CD4-positive, alpha-beta T cell treated with Interleukin-2 at 100 ng/mL for 4 hours (primary cell): ENCODE results near the gene CCDC18.
"Not testable (repeated sequence)": the region's sequence is repeated elsewhere in the genome, so short reads cannot be mapped to it uniquely, and the experiment has no call there.

Source experiments
- DNase-seq: peaks from one replicate; pipeline ENCODE4 v3.0.0-alpha.2; 2020; ENCODE audit warnings: low spot score

The CCDC18 gene

DNA sequence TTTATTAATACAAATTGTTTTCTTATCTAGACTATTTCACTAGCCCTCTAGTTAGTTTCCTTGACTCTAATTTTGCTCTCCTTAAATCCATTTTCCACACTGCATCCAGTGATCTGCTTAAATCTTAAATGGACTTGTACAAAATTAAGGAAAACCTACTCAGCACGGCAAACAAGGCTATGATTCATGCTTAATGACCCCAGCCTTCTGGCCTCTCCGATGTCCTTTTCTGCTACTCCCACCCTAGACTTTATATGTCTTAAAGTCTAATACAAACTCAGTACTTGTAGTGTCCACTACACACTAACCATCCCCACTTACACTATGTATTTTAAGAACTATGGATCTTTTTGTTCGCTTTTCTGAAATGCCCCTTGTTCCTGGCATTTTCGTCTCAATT lies 2.5 kb upstream of the CCDC18 start:
- no peak for DNase-seq

- DNase-seq: no peak
Observed at GRCh38 chr1:93178418-93178817, 2.1 kb upstream of the CCDC18 start.

GRCh38 chr1:93179886-93180722 lies 420 bp upstream of the CCDC18 start, which contains the start of gene TMED5:
TMED5 (minus strand) TSS chr1:93180413; CDS start chr1:93180242, 171 bp downstream.
- peak; percentile 97 for DNase-seq

GRCh38 chr1:93186667-93187066 lies 6.1 kb downstream of the CCDC18 start:
- DNase-seq: no peak

DNA sequence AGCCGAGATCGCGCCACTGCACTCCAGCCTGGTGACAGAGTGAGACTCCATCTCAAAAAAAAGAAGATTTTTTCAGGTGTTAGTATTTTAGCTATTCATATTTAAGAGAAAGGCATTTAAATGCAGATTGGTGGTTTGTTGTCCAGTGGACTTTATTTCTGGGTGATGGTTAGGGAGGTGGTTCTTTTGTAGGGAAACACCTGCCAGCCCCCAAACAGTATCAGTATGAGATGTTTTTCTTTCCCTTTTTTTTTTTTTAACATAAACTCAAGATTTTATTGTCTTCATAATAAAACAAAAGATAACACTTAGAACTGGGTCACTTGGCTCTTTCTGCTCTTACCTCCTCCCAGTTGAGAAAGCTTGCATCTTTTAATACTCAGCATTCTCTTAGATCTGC lies 9.9 kb downstream of the CCDC18 start:
- no peak for DNase-seq

DNA sequence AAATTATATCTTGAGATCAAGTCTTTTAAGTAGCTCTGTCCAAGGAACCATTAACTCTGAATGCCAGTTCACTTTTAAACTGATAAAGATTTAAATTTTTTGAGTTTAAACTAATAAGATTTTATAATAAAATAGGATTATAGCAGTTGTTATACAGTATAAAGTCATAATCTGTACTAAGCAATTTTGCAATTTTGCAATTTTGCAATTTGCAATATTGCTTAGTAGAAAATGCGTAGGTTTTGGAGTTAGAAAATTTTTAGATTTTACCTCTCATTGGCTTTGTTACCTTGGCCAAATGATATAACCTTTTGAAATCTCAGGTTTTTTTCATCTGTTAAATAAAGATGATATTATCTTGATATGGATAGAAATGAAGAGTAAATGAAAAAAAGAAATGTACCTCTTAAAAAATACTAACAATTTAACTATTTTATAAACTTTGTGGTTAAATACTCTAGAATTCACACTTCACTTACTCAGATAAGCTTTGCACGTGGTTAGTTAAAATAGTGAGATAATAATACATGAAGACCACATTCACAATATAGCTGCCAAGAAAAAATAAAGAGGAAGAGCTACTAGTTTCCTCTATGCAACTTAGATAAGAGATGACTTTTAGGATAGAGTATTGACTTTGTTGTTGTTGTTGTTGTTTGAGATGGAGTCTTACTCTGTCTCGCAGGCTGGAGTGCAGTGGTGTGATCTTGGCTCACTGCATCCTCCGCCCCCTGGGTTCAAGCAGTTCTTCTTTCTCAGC lies 13.9 kb downstream of the CCDC18 start:
- DNase-seq: no peak

DNA sequence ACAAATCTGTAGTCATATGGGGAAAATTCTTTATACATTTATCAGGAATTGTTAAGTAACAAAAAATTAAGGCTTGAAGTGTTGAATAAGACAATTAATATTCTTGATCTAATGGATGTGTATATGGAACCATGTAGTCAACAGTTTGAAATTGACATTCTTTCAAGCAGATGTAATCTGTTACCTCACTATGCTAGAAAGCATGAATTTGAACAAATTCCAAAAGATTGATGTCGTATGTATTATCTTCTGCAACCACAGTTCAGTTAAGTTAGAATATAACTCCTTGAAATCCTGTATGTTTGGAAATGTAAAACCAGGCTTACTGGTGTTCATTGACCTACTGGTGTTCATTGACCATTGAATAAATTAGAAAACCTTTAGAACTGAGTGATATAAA lies 16.1 kb downstream of the CCDC18 start:
- DNase-seq: no peak

GRCh38 chr1:93199150-93199549 lies 18.6 kb downstream of the CCDC18 start:
- DNase-seq: no peak

GRCh38 chr1:93200086-93200620 lies 19.6 kb downstream of the CCDC18 start:
- no peak for DNase-seq

- no peak for DNase-seq
Observed at GRCh38 chr1:93200714-93201113, 20.2 kb downstream of the CCDC18 start.

- no peak for DNase-seq
Observed at GRCh38 chr1:93205892-93206566, 25.5 kb downstream of the CCDC18 start.

DNA sequence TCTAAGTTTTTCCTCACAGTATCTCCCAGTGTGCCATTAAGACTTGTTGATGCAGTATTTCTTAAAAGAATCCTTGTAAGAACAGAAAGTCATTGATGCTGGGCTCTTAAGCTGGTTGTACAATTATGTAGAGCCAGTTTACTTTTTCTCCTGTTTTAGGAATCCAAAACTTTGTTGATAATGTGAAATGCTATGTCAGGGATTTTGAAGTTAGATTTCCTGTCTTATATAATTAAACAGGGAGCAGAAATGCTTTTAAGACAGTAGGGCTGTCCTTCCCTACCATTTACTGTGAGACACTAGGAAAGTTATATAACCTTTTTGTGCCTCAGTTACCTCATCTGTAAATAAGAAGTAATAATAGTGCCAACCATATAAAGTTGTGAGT lies 26.0 kb downstream of the CCDC18 start:
- no peak for DNase-seq

GRCh38 chr1:93207211-93207610 lies 26.7 kb downstream of the CCDC18 start:
- DNase-seq: no peak

DNA sequence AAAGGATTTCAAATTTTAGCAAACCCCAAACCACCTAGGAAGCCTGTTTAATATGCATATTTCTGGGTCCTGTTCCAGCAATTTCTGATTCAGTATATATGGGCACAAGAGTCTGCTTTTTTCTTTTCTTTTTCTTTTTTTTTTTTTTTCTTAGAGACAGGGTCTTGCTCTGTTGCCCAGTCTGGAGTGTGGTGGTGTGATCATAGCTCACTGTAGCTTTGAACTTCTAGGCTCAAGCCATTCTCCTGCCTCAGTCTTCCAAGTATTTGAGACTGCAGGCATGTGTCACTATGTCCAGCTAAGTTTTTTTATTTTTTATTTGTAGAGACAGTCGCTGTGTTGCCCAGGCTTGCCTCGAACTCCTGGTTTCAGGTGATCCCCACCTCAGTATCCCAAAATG lies 34.8 kb downstream of the CCDC18 start:
- DNase-seq: no peak

- peak; percentile 17 for DNase-seq
Observed at GRCh38 chr1:93219443-93219842, 38.9 kb downstream of the CCDC18 start.

GRCh38 chr1:93220716-93221115 lies 40.2 kb downstream of the CCDC18 start:
- DNase-seq: not testable (repeated sequence)

- no peak for DNase-seq
Observed at GRCh38 chr1:93221913-93222312, 41.4 kb downstream of the CCDC18 start.

DNA sequence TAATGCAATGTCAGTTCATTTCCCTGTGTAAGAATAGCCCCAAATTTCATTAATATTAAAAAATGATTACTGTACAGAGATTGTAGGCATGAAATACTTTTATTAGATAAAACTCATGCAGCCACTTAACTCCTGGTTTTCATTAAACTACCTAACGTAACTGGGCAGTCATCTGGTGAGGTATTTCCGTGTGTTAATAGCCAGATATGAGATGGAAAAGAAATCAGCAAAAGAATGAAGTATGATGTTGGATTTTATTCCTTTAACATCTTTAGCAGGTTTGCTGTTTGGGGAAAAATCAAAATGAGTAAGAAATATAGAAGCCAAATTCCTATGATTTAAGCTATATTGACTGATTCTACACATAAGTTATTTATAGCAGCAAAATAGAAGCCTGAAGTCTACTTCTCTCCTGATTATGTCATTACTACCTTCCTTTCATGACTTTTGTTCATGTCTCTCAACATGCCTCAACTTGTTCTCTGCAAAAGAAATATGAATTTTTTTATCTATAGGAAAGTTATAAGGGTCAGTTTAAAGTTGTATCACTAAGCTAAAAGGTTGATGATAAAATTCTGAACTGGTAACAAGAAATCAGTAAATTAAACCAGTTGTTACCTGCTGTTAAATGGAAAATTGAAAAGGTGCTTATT lies 42.6 kb downstream of the CCDC18 start:
- no peak for DNase-seq

DNA sequence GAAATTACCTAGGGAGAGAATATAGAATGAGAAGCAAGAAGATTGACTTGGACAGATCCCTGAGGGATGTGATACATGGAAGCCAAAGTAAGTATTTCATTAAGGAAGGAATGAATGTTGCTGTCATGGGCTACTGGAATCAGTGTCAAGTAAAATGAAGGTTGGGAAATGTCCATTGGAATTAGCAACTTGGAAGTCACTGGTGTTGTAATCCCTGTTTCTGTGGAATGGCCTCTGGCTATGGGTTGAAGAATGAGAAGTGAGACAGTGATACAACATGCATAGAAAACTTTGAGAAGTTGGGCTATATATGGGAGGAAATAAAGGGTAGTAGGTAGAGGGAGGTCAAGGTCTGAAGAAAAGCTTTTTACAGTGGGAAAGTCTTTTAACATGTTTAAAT lies 54.7 kb downstream of the CCDC18 start:
- no peak for DNase-seq

DNA sequence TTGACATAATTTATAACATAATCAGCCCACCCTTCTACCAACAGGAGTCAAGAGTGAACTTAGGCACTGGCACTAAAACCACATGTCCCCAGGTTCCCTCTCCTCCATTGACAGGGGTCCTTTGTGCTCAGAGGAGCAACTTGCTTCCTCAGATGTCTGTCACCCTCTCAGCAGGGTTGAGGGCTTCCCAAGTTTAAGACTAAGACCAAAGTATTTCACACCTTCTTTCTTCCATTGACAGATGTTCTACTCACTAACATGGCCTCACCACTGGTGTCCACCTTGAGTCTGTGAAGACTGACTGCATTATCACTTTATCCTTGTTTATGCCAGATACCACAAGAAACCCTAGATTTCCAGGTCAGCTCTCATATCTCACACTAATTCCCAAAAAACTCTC lies 56.5 kb downstream of the CCDC18 start:
- DNase-seq: no peak

- no peak for DNase-seq
Observed at GRCh38 chr1:93238425-93238824, 57.9 kb downstream of the CCDC18 start.

DNA sequence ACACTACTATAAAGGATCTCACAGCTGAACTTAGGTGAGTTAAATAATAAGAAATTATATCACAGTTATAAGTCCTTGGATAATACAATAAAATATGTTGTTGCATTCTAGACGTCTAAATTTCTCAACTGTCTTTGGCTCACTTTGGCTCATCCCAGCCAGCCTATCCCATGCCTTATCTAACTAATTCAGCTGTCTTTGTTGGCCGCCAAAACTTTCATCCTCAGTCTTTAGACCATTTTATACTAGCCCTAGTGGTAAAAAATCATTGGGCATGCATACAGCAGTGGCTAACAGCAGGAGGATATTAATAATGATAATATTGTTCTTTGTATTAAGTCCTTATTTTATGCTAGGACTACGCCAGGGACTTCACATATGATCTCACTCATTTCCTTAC lies 59.3 kb downstream of the CCDC18 start:
- no peak for DNase-seq
